Measurements from ENCODE around the gene RNF123.

DNA sequence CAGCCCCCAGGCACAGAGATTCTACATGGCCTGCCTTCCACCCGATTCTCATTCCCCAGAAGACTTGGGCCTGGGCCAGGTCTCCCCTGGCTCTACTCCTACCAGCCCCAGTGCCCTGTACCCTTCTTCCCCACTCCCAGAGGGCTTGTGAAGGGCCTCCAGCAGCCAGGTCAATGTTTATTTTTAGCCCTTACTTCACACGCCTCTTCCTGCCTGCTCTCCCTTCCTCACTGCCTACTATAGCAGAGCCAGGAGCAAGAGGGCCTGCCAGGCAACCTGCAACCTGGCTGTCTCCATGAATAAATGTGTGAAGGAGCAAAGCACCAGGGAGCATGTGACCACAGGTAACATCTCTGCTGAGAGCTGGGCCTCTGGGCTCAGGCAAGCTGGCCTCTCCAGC, 41.6 kb upstream of the RNF123 start:
- TF ChIP-seq EZH2phosphoT487 (IDR thresholded peaks at IDR 0.05; ENCODE audit: insufficient read depth, low read depth) (no peak), EZH2 (IDR thresholded peaks at IDR 0.05; ENCODE audit: insufficient read depth, poor library complexity, severe bottlenecking) (no peak)
